ENCODE data around the gene SKOR2. TPM values are rescaled to one million over a fixed set of nuclear protein-coding genes. Genes with fewer than 3 reads are reported as not detected.

SKOR2 gene
- total RNA-seq, 1 donor from 2014 or later: not detected

DNA sequence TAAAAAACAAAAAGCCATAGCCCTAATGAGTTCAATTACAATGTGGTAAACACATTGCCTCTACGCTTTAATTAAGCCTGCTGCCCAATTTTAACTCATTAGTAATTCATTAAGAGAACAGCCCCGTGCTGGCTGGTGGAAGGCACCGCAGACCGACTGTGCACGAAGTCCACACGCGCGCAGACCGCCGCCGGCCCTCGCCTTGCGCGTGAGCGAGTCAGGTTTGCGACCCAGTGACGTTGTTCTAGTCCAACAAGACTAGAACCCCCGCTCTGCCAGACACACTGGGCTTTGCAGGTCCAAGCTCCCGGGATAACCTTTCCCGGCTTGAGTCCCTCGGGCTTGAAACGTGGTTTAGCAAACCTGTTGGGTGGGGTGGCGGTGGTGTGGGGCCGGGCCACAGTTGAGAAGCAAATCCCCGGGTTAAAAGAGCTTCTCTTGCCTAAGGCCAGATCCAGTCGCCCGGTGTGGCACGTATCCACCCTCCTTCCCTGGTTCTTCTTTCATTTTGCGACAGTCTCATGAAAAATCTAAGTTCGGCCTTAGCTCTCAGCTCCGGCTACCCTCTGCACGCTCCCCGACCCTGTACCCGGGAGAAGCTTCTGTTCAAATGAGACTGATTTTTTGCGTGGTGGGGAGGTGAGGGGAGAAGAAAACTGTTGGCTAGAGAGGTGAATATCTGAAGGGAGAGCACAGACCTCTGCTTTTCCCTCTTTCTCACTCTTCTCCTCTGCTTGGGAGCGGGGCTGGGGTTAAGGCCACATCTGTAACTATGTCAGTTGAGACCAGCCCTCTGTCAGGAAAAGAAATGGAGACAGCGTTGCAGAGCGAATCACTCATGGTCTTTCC, 11.1 kb upstream of the SKOR2 start:
- peak; percentile 33 for DNase-seq (ENCODE audit: low spot score)
- Histone ChIP-seq H3K36me3 (no peaks in the 10 kb centered on the region), H3K9ac (no peak overlapping the region), H2AFZ (replicated peaks) (peak overlapping the region; percentile 97), H3K9me3 (ENCODE audit: low read depth) (no peaks in the 10 kb centered on the region), H3K27ac (no peak overlapping the region), H3F3A (ENCODE audit: low read depth) (peaks cover 5% of the 10 kb centered on the region), H3K4me3 (peak overlapping the region; percentile 73), H4K20me1 (ENCODE audit: low read depth) (peaks cover 41% of the 10 kb centered on the region), H3K27me3 (peaks cover 100% of the 10 kb centered on the region), H3K4me2 (peak overlapping the region; percentile 100), H3K79me2 (ENCODE audit: low read depth) (no peaks in the 10 kb centered on the region), H3K4me1 (no peaks in the 10 kb centered on the region)
- peaks cover 9% of the 10 kb centered on the region for H3K4me1 Mint-ChIP-seq
- H3K36me3 Mint-ChIP-seq: no peaks in the 10 kb centered on the region
- H3K27me3 Mint-ChIP-seq (ENCODE audit: insufficient read depth, low read depth): peaks cover 83% of the 10 kb centered on the region
- peak overlapping the region; percentile 76 for H3K4me3 Mint-ChIP-seq
- TF ChIP-seq EZH2phosphoT487 (IDR thresholded peaks at IDR 0.05) (peak; percentile 84), EZH2 (IDR thresholded peaks at IDR 0.05) (peak; percentile 93)
- TF ChIP-seq, protein P1, sequence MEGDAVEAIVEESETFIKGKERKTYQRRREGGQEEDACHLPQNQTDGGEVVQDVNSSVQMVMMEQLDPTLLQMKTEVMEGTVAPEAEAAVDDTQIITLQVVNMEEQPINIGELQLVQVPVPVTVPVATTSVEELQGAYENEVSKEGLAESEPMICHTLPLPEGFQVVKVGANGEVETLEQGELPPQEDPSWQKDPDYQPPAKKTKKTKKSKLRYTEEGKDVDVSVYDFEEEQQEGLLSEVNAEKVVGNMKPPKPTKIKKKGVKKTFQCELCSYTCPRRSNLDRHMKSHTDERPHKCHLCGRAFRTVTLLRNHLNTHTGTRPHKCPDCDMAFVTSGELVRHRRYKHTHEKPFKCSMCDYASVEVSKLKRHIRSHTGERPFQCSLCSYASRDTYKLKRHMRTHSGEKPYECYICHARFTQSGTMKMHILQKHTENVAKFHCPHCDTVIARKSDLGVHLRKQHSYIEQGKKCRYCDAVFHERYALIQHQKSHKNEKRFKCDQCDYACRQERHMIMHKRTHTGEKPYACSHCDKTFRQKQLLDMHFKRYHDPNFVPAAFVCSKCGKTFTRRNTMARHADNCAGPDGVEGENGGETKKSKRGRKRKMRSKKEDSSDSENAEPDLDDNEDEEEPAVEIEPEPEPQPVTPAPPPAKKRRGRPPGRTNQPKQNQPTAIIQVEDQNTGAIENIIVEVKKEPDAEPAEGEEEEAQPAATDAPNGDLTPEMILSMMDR (IDR thresholded peaks at IDR 0.05): no peak
- H3K9me3 Mint-ChIP-seq: peaks cover 2% of the 10 kb centered on the region
- H3K27ac Mint-ChIP-seq: no peak overlapping the region

- H3K27ac ChIP-seq: no peak overlapping the region
- peaks cover 46% of the 10 kb centered on the region for H4K20me1 ChIP-seq (ENCODE audit: low read depth)
- Mint-ChIP-seq H3K9me3 (peaks cover 2% of the 10 kb centered on the region), H3K27ac (no peak overlapping the region), H3K27me3 (ENCODE audit: insufficient read depth, low read depth) (peaks cover 89% of the 10 kb centered on the region), H3K4me1 (peaks cover 9% of the 10 kb centered on the region), H3K4me3 (no peak overlapping the region), H3K36me3 (no peaks in the 10 kb centered on the region)
- peak; percentile 7 for DNase-seq (ENCODE audit: low spot score)
- TF ChIP-seq EZH2 (IDR thresholded peaks at IDR 0.05): no peak
- TF ChIP-seq EZH2phosphoT487 (IDR thresholded peaks at IDR 0.05): no peak
- TF ChIP-seq, protein P1 (IDR thresholded peaks at IDR 0.05): no peak
- H3K36me3 ChIP-seq: no peaks in the 10 kb centered on the region
- H2AFZ ChIP-seq (replicated peaks): no peak overlapping the region
- no peaks in the 10 kb centered on the region for H3K79me2 ChIP-seq (ENCODE audit: low read depth)
- peak overlapping the region; percentile 100 for H3K4me2 ChIP-seq
- no peak overlapping the region for H3K9ac ChIP-seq
- no peak overlapping the region for H3K4me3 ChIP-seq
- peaks cover 5% of the 10 kb centered on the region for H3F3A ChIP-seq (ENCODE audit: low read depth)
- H3K4me1 ChIP-seq: no peaks in the 10 kb centered on the region
- H3K27me3 ChIP-seq: peaks cover 100% of the 10 kb centered on the region
- H3K9me3 ChIP-seq (ENCODE audit: low read depth): no peaks in the 10 kb centered on the region
Measured at GRCh38 chr18:47261902-47262300, 10.4 kb upstream of the SKOR2 start.

GRCh38 chr18:47260924-47261701, 9.7 kb upstream of the SKOR2 start:
- Histone ChIP-seq H3K4me1 (no peaks in the 10 kb centered on the region), H3K27ac (no peak overlapping the region), H3K9ac (no peak overlapping the region), H2AFZ (replicated peaks) (no peak overlapping the region), H3F3A (ENCODE audit: low read depth) (peaks cover 5% of the 10 kb centered on the region), H3K4me2 (peak overlapping the region; percentile 36), H3K9me3 (ENCODE audit: low read depth) (no peaks in the 10 kb centered on the region), H3K27me3 (peaks cover 100% of the 10 kb centered on the region), H3K79me2 (ENCODE audit: low read depth) (no peaks in the 10 kb centered on the region), H4K20me1 (ENCODE audit: low read depth) (peaks cover 54% of the 10 kb centered on the region), H3K4me3 (no peak overlapping the region), H3K36me3 (no peaks in the 10 kb centered on the region)
- DNase-seq (ENCODE audit: low spot score): peak; percentile 54
- peaks cover 87% of the 10 kb centered on the region for H3K27me3 Mint-ChIP-seq (ENCODE audit: insufficient read depth, low read depth)
- no peak overlapping the region for H3K4me3 Mint-ChIP-seq
- H3K36me3 Mint-ChIP-seq: no peaks in the 10 kb centered on the region
- TF ChIP-seq EZH2 (IDR thresholded peaks at IDR 0.05): no peak
- TF ChIP-seq, protein P1 (IDR thresholded peaks at IDR 0.05): peak; percentile 53
- peak; percentile 69 for TF ChIP-seq EZH2phosphoT487 (IDR thresholded peaks at IDR 0.05)
- peaks cover 2% of the 10 kb centered on the region for H3K9me3 Mint-ChIP-seq
- peaks cover 9% of the 10 kb centered on the region for H3K4me1 Mint-ChIP-seq
- no peak overlapping the region for H3K27ac Mint-ChIP-seq
